Stimulated activated CD4-positive, alpha-beta T cell treated with anti-CD3 and anti-CD28 coated beads, Interleukin-1b, Interleukin-23, amount 100 ng/mL, for 24 hours (primary cell): ENCODE data around the gene C16orf89.
"Not testable (repeated sequence)": the region's sequence is repeated elsewhere in the genome, so short reads cannot be mapped to it uniquely, and the experiment has no call there.

Source experiments
- DNase-seq, 4 experiments: peaks; one replicate each; pipeline ENCODE4 v3.0.0-alpha.2; 2020; ENCODE audit warnings: low read depth in 4 of 4, low spot score in 1 of 4

C16orf89 gene

GRCh38 chr16:5062051-5062450 is 3.7 kb downstream of the C16orf89 start:
- no peak for DNase-seq

DNA sequence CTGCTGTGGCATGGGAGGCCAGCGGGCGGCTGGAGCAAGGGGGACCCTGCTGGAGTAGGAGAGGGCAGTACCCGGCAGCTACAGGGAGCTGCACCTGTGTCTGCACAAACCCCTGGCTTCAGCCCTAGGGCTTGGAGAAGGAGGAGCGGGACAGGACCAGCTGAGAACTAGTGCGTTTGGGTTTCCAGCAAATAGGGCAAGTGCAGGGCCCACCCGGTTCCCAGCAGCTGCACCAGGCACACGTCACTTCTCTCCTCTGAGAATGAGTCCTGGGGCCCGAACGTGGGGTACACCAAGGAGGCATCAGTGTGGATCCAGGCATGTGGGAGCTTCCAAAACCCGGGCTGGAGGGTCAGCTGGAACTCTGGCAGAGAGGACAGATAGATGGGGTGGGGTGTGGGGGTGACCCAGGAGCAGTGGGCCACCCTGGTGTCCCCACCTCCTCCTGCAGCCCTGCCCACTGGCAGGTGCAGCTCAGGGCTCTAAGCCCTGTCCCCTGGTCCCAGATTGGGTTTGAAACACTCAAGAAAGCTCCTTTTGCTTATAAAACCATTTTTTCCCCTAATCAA is 5.6 kb downstream of the C16orf89 start:
- no peak for DNase-seq

DNA sequence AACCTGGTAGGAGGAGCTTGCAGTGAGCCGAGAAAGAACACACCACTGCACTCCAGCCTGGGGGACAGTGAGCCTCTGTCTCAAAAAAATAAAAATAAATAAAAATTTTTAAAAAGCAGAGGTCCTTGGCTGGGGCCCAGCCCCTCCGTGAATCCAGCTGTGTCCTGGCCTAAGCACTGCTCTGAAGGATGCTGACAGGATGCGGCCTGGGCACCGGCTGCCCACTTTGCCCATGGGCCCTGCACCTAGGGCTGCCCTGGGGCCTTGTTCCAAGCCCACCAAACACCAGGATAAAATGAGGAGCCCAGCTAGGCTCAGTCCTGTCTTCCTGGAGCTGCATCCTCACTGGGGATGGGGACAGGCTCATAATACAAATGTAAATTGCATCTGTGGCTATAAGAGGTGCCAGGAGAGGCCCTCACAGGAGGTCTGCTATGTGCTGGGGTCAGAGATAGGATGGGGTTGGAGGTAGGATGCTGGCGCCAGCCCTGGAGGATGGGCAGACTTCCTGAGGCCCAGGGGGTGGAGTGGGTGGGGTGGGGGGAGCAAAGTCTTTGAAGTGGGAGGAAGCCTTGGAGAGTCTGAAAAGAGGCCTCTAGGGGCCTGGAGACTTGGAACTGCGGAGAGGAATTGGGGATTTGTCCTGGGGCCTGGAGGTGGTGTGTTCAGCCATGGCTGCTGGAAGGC is 6.2 kb downstream of the C16orf89 start:
- no peak for DNase-seq

- DNase-seq = no peak
Measured at GRCh38 chr16:5058476-5058875, 7.3 kb downstream of the C16orf89 start.

GRCh38 chr16:5056352-5056751 is 9.4 kb downstream of the C16orf89 start:
- DNase-seq = peak in 1 of 4 experiments; percentile 21

- DNase-seq = no peak
Measured at GRCh38 chr16:5054876-5055865, 10.6 kb downstream of the C16orf89 start.

- DNase-seq = no peak
Measured at GRCh38 chr16:5046914-5047313, 18.8 kb downstream of the C16orf89 start.

DNA sequence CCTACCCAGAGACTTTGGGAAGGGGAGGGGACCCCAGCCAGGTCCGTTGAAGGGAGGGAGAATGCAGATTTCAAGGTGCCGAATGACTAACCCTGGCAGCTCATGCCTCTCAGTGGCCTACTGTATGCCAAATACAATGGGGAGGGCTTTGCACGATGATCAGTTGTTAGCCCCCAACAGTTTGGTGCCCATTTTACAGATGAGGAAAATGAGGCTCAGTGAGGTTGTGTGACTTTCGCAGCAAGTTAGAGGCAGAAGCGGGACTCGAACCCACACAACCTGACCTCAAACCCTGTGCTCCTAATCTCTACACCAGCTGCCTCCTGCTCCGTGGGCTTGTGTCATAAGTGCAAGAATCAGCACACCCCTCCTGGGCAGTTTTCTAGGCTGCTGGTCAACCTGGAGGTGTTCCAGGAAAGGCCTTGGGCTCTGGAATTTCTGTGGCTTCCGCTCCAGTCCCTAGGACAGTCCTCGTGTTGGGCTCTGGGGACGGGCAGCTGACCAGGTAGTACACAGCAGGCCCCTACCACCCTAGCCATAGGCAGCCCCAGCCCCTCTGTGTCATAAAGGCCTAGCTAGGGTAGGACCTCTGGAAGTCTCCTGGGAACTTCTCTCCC is 20.1 kb downstream of the C16orf89 start:
- no peak for DNase-seq

GRCh38 chr16:5044581-5044980 is 21.2 kb downstream of the C16orf89 start:
- DNase-seq = not testable (repeated sequence)

GRCh38 chr16:5044011-5044540 is 21.7 kb downstream of the C16orf89 start:
- DNase-seq = no peak

- DNase-seq = no peak
Measured at GRCh38 chr16:5042574-5043171, 23.1 kb downstream of the C16orf89 start.

GRCh38 chr16:5041600-5042133 is 24.1 kb downstream of the C16orf89 start:
- no peak for DNase-seq

- no peak for DNase-seq
Measured at GRCh38 chr16:5040451-5040850, 25.3 kb downstream of the C16orf89 start.

- no peak for DNase-seq
Measured at GRCh38 chr16:5036228-5037156, 29.3 kb downstream of the C16orf89 start.

DNA sequence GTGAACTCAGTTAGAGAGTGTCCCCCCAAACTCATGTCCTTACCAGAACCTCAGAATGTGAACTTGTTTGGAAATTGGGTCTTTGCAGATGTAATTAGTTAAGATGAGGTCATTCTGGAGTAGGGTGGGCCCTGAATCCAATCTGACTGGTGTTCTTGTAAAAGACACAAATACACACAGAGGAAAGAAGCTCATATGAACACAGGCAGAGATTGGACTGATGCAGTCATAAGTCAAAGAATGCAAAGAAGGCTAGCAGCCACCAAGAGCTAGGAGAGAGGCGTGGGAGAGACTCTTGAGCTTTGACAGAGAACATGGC is 29.9 kb downstream of the C16orf89 start:
- DNase-seq = no peak

GRCh38 chr16:5034167-5034523 is 31.6 kb downstream of the C16orf89 start:
- DNase-seq = no peak

DNA sequence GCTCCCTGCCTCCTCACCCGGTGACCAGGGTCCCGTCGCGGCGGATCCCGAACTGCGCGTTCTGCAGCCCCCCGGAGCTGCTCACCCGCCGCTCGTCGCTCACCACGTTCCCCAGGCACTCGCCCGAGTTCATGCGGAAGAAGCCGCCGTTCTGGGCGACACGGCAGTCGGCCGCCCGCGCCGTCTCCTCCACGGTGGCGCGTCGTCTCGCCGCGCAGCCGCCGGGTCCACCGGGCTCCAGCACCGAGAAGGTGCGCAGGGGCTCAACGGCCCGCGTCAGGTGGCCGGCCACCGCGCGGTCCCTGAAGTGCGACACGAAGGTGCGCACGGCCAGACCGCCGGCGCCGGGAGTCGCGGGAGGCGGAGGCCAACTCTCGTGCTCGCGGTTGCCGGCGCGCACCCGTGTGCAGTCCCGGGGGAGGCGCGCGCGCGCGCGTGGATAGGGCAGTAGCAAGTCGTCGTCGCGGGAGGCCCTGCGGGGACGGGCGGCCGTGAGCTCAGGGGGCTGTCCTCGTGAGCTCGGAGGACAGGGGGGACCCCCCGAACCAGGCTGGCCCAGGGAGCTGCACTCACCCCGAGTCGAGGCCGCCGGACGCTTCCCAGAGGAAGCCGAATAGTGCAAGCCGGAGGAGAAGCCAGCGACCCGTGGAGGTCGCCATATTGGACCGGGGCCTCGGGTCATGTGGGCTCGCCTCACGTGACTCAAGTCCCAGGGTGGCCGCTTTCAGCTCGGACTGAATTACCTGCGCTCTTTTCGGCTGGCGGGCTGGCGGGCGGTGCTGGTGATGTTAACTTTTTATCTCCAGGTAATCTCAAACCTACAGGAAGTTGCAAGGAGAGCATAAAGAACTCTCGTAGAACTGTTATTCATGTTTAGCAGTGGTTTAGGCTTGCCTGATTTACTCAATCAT is 32.2 kb downstream of the C16orf89 start, which contains the start of gene NAGPA:
Gene NAGPA (minus strand): TSS at position 680 of the 911 bp plus-strand sequence. CDS start 21 bp downstream, at position 659.
- DNase-seq = peak; percentile 66 to 74 (median 72)

- no peak for DNase-seq
Measured at GRCh38 chr16:5032748-5033167, 33.0 kb downstream of the C16orf89 start.
